ENCODE results near the gene CAPZA2.
"Not testable (repeated sequence)": the region's sequence is repeated elsewhere in the genome, so short reads cannot be mapped to it uniquely, and the experiment has no call there.

CAPZA2 gene

GRCh38 chr7:116953906-116954838, 91.8 kb downstream of the CAPZA2 start:
- DNase-seq (ENCODE audit: low read depth in 2 of 2) = peak in 1 of 2 donors; percentile 1

GRCh38 chr7:116955340-116955739, 93.0 kb downstream of the CAPZA2 start:
- no peak for DNase-seq (ENCODE audit: low read depth in 2 of 2)

DNA sequence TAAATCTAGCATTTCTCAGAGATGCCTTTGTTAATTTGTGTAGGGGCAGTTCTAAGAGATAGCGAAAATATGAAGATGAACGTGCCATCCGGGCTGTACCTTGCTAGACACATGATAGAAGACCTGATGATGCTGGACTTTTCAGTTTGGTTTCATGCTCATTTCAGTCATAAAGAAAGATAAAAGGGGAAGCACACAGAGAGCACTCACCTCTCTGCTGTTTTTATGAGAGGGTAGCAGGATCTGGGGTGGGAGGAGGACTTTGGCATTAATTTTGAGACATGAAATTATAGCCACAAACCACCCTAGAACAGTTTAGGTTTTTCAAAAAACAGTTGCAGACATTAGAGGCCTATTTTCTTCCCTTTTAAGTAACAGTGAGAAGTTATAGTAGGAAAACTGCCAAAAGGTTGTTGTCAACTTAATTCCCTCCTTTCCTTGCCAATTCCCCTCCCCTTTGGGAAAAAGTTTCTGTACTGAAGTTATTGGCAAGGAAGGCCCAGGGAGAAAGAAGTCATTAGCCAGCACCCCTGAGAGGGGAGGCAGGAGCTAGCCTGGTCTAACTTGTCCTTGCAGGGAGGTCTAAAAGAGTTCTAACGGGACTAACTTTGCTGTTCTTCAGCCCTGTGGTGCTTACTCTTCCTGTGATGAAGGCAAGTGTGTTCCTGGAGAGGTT, 93.6 kb downstream of the CAPZA2 start:
- no peak for DNase-seq (ENCODE audit: low read depth in 2 of 2)

- DNase-seq (ENCODE audit: low read depth in 2 of 2) = no peak
Measured at GRCh38 chr7:116956477-116956804, 94.1 kb downstream of the CAPZA2 start.

DNA sequence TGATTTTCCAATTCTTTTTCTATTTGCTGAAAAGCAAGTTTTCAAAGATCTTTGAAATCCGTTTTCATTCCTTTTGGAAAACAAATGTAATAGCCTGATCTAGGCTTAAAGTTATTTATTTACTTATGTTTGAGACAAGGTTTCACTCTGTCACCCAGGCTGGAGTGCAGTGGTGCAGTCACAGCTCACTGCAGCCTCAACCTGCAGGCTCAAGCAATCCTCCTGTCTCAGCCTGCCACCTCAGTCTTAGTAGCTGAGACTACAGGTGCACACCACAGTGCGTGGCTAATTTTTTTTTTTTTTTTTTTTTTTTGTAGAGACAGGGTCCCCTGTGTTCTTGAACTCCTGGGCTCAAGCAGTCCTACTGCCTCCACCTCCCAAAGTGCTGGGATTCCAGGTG, 95.5 kb downstream of the CAPZA2 start:
- no peak for DNase-seq (ENCODE audit: low read depth in 2 of 2)

DNA sequence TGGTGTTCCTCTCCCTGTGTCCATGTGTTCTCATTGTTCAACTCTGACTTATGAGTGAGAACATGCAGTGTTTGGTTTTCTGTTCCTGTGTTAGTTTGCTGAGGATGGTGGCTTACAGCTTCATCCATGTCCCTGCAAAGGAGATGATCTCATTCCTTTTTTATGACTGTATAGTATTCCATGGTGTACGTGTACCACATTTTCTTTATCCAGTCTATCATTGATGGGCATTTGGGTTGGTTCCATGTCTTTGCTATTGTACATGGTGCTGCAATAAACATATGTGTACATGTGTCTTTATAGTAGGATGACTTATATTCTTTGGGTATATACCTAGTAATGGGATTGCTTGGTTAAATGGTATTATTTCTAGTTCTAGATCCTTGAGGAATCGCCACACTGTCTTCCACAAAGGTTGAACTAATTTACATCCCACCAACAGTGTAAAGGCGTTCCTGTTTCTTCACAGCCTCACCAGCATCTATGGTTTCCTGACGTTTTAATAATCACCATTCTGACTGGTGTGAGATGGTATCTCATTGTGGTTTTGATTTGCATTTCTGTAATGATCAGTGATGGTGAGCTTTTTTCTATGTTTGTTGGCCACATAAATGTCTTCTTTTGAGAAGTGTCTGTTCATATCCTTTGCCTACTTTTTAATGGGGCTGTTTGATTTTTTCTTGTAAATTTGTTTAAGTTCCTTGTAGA, 99.7 kb downstream of the CAPZA2 start:
- DNase-seq (ENCODE audit: low read depth in 2 of 2) = not testable (repeated sequence)

DNA sequence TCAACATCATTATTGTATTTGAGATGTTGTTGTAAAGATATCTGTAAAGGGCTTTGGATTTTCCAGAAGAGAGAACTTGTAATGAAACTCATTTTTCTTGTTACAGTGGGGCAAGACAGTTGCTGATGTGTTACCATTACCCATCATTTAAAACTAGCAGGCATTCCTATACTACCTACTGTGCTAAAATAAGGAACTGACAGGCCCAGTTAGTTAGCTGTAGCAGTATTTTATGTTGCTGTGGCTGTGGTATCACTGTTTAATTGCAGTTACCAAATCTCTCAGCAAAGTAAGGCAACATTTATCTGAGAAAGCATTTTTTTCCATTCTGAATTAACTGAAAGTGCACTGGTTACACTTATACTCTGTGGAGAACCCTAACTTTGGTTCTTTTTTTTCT, 100.8 kb downstream of the CAPZA2 start:
- no peak for DNase-seq (ENCODE audit: low read depth in 2 of 2)

DNA sequence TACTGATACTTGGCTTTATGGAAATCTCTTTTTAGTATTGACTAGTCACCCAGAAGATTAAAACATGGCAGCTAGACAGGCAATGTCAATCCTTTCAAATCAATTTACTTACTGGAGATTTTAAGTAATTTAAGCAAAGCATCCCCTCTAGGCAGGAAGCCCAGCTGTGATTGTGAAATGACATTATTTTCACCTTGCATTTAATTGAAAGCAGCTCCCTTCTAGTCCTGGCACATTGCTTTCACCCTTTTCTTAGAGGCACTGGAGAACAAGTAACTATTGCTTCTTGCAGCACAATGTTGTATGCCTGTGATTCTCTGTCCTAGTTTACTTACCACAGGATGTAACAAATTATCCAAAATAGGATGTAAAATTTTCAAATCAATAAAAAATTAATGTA, 104.2 kb downstream of the CAPZA2 start:
- no peak for DNase-seq (ENCODE audit: low read depth in 2 of 2)

- DNase-seq (ENCODE audit: low read depth in 2 of 2) = no peak
Measured at GRCh38 chr7:116967254-116967922, 105.0 kb downstream of the CAPZA2 start.

GRCh38 chr7:116967983-116968382, 105.6 kb downstream of the CAPZA2 start:
- no peak for DNase-seq (ENCODE audit: low read depth in 2 of 2)

DNA sequence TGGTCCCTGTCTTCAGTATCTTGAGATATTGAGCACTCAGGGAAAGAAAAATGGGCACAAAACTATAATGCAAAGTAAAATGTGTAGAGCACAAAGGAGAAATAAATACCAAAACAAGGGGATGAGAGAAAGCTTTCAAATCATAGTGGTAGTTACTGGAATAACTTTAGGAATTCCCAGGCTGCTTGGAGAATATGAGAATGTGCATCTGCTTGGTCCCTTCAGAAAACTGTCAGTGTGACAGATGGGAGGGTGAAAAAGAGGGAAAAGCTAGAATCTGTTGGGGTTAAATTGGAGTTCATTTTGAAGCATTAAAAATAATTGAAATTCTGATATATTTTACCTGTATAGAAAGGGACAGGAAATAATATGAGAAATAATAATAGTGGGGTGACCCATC, 106.2 kb downstream of the CAPZA2 start:
- DNase-seq (ENCODE audit: low read depth in 2 of 2) = no peak

DNA sequence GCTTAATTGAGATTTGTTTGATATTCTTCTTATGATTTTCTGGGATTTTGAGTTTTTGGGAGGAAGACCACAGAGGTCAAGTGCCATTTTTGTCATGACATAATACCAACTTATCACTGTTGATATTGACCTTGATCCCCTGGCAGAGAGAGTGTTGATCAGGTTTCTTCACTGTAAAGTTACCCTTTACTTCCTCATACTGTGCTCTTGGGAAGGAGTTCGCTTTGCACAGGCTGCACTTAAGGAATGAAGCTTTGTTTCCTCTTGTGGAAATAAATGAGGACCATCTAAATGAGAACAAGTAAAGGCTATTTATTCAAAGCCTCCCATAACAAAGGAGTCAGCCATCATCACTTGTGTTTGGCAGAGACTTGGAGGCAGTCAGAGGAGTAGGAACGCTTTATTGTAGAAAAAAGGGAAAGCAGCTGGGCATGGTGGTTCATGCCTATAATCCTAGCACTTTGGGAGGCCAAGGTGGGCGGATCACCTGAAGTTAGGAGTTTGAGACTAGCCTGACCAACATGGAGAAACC, 107.0 kb downstream of the CAPZA2 start:
- DNase-seq (ENCODE audit: low read depth in 2 of 2) = no peak

DNA sequence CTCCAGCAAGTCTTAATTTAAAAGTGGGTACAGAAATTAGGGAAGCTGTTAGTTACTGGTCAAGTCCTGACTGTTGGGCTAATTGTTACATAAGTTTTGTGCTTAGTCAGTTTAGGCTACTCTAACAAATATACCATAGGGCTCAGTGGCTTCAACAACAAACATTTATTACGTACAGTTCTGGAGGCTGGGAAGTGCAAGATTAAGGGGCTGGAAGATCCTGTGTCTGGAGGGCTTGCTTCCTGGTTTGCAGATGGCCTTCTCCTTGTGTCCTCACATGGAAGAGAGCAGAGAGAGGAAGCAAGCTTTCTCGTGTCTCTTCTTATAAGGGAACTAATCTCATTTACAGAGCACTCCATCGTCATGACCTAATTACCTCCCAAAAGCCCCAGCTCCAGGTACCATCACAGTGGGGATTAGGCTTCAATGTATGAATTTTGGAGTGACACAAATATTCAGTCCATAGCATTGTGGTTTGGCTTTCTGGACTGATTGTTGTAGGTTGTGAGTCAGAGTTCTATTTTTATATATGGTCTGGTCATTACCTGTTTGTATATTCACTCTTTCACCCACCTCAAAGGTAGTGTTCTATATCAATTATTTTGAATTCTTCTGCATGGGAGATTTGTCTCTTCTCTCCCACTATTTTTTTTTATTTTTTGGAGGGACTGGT, 108.0 kb downstream of the CAPZA2 start:
- DNase-seq (ENCODE audit: low read depth in 2 of 2) = no peak

GRCh38 chr7:116971153-116971552, 108.8 kb downstream of the CAPZA2 start:
- DNase-seq (ENCODE audit: low read depth in 2 of 2) = not testable (repeated sequence)

Measured in stimulated activated CD8-positive, alpha-beta memory T cell treated with anti-CD3 and anti-CD28 coated beads, Interleukin-2, amount 100 ng/mL, for 48 hours (primary cell).